GM19455 (cell line): Measurements from ENCODE around the gene PLXNA2.

Source experiments
- ATAC-seq: cut with Tn5 transposase; IDR thresholded peaks from one replicate; pipeline ENCODE4 v1.9.1; 2021; ENCODE audit not compliant: unreplicated experiment

Gene PLXNA2

DNA sequence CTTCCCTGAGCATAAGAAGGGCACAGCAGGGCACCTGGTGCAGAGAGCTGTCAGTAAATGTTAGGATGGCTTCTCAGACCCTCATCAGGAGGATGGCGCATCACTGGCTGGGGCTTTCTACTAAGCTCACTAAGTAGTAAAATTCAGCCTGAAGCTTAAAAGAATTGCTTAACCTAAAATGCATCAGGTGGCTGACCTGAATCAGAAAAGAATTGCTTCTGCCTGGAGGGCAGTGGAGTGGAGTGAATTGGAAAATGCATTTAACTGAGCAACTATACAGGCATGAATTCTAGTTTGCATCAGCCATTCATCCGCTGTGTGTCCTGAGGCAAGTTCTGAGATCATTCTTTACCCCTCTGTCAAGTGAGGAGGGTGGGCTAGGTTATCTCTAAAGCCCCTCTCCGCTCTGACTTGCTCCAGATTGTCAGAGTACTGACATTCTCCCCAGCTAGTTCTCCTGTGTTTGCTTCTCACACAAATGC lies 191.2 kb downstream of the PLXNA2 start:
- no peak for ATAC-seq

DNA sequence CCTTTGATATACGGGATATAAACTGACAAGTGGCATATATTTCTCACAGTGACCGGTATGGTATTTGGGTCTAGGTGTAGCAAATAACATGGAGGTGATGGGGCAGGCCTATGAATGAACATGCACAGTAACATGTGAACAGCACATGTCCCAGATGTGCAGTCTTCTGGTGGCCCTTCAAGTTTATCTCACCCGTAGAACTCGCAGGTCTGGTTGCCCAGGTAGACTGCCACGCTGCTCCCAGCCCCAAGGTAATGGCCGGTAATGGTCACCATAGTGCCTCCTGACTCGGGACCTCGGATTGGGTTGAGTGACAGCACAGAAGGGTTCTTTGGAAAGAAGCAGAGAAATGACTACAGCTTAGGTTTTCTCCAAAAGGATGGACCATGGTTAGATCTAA lies 192.0 kb downstream of the PLXNA2 start:
- ATAC-seq = no peak

DNA sequence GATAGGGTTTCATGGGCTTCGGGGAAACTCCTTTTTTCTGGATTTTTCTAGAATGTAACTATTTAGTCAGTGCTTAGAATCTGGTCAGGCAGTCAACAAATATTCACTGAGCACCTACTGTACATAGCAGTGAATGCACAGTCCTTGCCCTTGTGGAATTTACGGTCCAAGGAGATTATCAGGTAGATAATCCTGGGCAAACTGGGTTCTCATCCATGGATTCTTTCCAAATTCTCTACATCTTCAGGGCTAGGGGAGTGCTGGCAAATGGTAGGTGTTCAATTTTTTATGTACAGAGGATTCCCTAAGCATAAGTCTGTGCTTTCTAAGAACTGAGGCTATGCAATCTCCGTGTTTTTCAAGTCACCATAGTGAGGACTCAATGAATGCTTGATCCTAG lies 192.5 kb downstream of the PLXNA2 start:
- ATAC-seq = no peak

DNA sequence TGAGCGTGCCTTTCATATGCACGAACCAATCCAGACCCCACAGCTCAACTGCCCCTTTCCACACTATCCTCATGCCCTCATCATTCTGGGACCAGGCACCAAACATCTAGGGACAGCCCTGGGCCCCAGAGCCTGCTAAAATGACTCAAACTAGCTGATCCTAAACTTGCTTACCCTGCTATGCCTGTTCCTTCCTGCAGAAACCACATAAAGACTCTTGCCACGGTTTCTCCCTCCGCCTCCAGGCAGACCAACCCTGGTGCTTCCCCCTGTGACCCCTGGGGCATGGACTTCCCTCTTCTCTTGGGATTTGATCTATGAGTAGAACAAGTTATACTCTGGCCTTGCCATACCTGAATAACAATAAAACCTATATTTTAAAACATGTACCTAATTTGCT lies 195.3 kb downstream of the PLXNA2 start:
- no peak for ATAC-seq

DNA sequence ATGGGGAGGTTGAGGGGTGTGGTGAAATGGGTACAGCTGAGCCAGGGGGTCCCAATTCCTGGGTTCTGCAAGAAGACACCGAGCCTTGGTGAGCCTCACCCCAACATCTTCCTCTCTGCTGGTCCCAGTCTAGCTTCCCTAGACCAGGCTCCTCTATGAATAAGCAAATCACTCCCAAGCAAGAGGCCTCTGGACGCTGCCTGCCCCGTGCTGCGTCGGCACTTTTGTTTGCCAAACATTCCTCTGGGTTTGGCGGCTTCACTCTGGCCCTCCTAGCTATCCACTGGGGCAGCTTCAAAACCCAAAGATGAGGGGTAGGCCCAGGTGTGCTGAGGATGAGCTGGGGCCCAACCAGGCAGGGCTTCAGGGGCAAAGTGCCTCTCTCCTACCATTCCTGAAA lies 196.2 kb downstream of the PLXNA2 start:
- ATAC-seq = no peak

DNA sequence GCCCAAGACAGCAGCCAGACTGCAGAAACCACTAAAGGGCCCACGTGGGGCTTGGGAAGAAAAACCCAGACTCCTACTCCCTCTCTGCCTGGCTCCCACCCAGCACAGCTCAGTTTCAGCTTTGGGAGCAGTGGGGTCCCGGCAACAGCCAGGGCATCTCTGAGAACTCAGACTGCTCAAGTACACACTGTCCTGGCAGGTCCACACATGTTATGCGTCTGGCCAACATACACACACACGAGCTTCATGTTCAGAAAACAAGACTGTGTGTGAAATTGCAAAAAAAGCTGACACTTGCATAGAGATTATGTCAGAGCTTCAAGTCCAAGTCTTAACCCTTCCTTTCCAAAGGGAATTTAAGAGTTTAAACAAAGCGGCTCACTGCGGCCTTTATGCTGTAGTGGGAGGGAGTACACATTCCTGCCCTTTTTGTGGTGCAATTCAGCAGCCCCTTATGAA lies 196.7 kb downstream of the PLXNA2 start:
- no peak for ATAC-seq

DNA sequence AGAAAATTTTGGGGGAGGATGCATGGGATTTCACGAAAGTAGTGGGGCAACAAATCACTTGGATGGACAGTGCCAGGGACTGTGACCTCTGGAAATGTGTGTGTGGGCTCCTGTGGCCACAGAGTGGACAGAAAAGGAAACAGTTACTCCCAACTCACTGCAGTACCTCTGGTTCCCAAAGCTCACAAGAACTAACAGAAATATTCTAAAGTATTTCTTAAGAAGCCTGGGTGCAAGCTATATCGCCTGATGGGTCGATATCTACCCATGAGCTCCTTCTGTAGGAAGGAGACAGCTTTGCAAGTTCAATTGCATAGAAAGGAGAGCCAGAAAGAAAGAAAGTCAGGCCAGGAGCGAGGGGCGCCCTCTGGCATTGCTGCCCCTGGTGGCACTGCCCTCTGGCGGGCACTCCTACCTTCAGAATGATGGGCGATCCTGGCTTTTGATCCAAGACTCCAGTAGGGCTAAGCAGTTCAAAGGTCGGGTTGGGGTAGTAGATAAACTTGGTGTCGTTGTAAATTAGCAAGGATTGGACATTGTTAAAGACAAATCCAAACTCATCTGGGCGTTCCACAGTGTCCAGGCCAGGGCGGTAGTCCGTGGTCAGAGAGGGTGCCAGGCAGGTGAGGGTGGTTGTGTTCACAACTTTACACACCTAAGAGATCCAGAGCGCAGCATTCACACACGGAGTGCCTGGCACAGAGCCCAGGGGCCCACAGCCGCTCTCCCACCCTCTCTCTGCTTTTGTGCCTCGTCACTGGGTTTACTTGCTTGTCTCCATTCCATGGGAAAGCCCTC lies 198.5 kb downstream of the PLXNA2 start:
- no peak for ATAC-seq

DNA sequence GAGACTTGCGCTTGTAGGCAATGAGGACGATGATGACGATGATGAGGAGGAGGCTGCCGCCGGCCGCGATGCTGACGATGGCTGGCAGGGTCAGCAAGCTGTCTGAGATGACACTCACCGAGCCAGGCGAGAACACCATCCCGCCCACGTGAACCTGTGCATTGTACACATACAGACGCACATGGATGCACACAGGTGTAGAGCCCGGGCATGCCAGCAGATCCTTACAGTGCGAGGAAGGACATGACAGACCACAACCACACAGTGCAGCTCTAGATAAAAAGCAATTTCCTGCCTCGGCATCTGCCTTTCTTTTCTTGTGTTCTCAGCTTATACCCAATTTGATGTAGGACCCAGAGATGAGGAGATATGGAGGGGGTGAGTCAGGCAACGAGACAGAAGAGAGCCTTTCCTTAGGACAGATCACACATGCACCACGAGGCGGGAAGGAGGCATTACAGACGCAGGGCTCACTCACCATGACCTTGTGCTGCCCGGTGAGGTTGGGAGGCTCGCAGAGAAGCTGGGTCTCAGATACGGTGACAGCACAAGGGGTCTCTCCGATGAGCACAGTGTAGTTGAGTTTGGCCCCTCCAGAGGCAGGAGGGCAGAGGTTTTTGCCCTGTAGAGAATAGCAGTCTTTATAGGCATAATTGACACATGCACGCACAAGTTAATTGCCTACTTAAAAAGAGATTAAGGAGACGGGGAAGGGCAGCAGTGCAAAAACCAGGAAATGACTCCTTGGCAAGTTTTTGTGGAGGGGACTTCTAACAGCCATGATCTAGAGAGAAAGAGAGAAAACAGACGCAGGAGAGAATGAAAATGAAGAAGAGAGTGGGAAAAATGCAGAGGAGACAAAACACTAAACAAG lies 199.4 kb downstream of the PLXNA2 start:
- no peak for ATAC-seq

DNA sequence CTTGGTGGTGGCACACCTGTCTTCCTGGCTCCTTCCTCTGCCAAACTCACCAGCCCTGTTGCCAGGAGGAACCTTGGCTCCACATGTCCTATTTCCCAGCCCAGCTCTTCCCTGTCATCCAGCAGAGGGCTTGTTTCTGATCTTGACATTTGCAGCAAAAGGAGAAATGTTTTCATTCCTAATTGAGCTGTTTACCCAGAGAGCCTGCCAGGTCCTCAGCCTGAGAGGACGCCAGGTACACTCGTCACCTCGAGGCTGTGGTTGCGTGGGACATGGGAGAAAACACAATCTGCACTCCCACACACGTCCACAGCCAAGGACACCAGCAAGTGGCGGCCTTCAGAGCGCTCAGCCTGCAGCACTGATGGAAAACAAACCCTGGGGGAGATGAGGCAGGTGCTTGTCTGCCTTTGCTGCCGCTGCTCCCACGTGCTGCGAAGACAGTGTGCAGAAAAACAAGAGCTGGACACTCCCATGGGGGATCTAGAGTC lies 200.4 kb downstream of the PLXNA2 start:
- no peak for ATAC-seq

DNA sequence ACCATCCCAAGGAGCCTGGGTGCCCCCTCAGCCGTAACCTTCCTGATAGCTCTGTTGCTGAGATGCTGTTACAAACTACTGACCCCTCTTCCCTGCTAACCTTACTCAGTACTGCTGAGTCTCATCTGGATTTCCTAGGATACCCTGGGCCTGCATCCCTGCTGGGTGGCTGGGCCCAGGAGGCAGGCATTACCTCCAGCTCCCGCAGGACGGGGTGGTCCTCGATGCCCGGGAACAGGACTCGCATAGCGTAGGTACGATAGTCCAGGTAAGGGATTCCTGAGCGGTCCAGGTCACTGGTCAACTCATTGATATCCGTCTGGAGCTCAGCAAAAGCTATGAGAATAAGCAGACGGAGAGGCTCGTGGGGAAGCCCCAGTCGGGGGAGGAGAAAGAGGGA lies 201.3 kb downstream of the PLXNA2 start:
- ATAC-seq = no peak

DNA sequence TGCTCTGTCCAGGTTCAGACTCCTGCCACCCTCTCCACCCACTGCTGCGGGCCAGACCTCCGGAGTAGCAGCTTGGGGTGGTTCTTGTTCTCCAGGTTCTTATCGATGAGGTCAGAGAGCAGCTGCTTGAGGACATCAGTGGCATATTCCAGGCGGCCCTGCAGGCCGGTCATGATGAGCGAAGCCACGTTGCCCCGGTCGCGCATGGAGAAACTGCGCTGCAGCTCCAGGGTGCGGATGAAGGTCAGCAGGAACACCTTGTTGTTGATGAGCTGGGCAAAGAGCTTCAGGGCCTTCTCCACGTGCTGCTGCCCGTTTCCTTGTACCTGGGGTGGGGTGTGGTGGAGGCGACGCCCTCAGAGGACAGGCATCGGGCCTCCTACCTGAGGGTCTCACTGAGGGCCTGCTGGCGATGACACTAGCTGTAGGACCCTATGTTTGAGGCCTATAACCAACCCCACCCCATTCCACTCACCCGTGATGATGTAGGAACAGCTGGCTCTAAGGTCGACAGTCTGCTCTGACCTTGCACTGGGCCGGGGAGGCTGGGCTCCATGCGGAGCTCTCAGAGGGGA lies 202.1 kb downstream of the PLXNA2 start:
- ATAC-seq = no peak

DNA sequence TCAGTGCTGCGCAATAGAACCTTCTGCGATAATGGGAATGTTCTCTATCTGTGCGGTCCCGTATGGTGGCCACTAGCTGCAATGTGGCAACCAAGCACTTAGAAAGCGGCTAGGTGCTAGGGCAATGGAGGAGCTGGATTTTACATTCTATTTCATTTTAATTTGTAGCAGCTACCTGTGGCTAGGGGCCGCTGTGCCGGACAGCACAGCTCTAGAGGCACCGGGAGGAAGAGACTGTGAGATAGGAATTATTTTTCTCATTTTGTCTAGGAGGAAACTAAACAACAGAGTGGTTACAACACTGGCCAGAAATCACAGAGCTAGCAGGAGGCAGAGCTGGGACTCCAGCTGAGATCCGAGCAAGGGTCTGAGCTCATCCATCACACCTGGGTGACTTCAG lies 202.7 kb downstream of the PLXNA2 start:
- no peak for ATAC-seq

DNA sequence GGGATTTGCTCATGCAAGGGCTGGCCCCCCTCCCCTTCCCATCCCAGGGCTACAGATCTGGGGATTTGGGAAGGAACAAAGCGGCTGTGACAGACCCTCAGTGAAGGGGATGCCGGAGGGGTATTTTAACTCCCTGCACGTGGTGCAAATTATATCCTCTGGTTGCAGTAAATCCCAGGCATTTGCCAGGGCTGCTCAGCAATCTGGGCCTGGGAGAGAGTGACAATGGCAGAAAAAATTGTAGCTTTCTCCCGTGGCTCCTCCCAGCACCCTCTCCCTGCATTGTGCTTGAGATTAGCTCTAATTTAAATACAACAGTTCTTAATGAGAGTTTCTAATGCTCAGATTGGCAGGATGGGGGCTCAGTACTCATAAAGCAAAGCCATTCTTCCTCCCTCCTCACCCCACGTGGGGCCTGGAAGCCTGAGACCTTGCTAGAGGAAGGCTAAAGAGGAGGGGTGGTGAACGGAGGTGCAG lies 203.3 kb downstream of the PLXNA2 start:
- ATAC-seq = no peak

DNA sequence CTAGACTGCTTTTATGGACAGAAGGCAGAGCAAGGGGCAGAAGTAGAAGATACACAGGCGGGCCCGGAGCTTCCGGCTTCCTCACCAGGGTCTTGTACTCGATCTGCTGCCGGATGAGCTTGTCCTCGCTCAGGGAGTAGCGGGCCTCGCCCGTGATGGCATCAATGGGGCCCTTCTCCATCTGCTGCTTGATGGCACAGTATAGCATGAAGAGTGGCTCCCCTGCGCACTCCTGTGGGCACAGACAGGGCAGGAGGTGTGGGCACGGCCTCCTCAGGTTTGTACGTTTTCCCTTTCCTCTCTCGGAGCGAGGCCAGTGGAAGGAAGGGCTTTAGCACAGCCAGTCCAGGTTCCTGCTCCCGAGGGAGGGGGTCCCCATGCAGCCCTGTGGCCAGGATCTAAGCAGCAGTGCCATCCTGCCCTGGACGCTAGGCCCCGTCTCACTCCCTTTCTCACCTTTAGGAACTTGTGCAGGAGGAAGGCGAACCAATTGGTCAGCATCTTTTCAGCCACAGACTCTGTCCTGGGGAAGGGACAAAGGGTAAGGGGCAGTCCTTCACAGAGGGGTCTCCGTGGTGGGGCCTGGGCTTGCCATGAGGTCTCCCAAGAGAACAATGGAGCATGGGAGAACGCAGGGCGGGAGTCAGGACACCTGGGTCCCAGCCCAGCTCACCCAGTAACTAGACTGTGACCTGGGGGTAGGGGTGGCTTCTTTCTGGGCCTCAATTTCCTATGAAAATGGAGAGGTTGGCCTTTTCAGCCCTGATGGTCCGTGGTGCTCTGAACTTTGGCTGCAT lies 204.4 kb downstream of the PLXNA2 start:
- no peak for ATAC-seq

DNA sequence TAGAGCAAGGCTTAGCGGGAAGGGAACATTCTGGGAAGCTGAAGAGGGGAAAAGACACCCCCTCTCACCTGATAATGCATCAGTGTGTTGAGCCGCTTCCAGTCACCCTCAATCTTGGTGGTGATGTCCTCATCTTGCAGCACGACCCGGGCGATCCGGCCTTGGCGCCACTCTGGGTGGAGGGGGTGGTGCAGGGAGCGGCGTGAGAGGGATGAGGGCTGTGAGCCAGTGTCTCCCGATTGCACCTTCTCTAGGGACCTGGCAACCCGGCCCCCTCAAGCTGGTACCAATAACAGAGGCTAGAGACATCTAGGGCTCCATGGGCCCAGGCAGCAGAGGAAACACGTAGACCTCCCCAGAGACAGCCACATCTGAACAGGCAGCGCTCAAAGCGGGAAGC lies 205.9 kb downstream of the PLXNA2 start:
- ATAC-seq = no peak

DNA sequence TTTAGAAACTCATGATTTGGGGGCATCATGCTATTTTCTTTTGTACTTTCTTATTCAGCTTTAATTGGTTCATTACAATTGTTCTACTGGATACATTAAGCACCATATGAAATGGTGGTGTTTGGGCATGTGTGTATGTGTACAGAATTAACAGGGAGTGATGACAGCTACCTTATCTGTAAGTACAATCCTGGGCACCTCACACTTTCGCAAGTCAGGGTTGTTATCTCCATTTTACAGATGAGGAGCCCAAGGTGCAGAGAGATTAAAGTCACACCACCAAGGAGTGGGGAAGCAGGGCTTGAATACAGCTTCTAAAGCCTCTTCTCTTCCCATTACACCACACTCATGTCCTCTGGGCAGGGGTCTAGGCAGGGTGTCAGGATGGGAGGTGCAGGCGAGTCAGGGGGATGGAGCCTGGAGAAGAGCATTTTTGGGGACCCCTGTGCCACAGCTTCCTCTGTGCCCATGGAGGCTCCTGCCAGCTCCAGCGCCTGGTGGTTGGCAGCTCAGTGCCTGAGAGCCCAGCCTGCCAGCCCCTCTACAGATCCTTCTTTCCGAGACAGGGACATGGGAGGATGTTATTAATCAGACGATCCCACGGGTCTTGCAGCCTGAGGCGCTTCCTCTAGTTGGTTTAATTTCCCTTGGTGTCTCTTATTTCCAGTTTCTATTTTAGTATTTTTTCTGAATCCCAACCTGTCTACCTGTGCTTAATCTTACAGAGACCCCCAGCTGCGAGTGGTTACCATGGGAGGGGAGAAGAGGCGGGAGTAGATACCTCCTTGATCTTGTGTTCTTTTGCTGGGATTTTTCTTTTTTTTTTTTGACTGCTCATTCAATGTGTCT lies 207.0 kb downstream of the PLXNA2 start:
- no peak for ATAC-seq

DNA sequence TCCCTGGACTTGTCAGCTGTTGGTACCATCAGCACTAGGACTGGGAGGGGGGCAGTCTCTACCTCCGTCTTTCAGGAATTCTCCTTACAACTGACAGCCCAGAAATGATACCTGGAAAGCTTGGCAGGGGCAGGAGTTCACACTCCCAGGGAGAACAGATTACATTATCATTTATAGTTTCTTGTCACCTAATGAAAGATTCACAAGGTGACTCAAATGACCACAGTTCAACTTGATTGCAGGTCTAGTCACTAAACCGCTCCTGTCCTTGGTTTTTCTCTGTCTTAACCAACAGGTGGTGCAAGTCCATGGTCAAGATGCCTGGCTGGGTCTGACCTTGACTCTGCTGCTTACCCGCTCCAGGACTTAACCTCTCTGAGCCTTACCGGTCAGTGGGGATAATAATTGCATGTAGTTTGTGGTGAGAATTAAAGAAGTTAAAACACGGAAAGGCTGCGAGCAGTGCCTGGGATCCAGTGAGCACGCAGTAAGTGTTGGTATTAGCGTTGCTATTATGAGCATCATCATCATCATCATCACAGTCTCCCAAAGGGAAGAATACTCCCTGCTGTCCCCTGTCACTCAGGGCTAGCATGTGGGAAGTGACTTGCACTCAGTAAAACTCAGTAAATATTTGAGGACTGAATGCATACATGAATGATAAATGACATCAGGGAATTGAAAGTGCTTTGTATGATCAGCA lies 207.9 kb downstream of the PLXNA2 start:
- no peak for ATAC-seq

DNA sequence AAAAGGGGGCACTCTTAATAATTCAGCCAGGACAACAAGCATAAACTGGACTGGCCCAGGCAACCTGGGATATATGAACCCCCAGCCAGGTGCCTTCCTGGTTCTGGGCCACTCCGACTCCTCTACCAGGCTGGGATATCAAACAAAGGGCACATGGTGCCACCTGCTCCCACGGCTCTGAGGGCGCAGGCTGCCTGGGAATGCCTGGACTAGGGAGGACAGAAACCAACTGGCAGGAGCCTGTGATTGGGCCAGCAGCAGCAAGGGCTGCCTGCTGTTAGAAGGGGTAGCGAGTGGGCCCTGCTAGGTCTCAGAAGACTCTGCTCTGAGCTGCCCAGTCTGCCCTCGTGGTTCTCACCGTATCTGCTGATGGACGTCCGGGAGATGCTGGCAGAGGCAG lies 210.0 kb downstream of the PLXNA2 start:
- no peak for ATAC-seq

DNA sequence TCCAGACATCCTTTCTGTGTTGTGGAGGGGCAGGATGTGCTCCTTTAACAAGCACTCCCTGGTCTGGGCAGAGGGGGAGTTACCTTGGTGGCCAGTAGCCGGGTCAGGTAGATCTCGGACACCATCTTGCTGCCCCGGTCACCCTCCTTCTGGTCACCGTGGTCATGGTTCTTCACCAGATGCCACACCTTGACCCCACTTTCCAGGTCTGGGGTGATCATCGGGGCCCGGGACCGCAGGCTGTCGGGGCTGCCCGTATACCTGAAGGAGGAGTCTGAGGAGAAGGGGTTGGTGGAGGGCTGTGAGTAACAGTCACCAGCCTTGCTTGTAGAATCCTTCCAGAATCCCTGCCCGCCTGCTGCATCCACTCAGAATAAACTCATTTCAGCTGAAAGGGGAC lies 210.9 kb downstream of the PLXNA2 start:
- no peak for ATAC-seq
